Mucosa of stomach (tissue), 1 donor: ENCODE data around the gene GHRL.
"Not testable (repeated sequence)": the region's sequence is repeated elsewhere in the genome, so short reads cannot be mapped to it uniquely, and the experiment has no call there.

Experiments used
- H3K27me3 ChIP-seq: one replicate; pipeline ENCODE4 v1.7.0; 2013; ENCODE audit warnings: mild to moderate bottlenecking, low read length; ENCODE audit not compliant: control insufficient read depth, insufficient read depth
- H3K36me3 ChIP-seq: one replicate; pipeline ENCODE4 v1.7.0; 2013; ENCODE audit warnings: low read length; ENCODE audit not compliant: control insufficient read depth, insufficient read depth
- H3K4me1 ChIP-seq: one replicate; pipeline ENCODE4 v1.7.0; 2013; ENCODE audit warnings: mild to moderate bottlenecking, low read length; ENCODE audit not compliant: control insufficient read depth, insufficient read depth
- H3K4me3 ChIP-seq: one replicate; pipeline ENCODE4 v1.7.0; 2013; ENCODE audit warnings: low read length
- H3K9ac ChIP-seq: one replicate; pipeline ENCODE4 v1.7.0; 2013; ENCODE audit warnings: mild to moderate bottlenecking, low read length, moderate library complexity
- H3K9me3 ChIP-seq: one replicate; pipeline ENCODE4 v1.7.0; 2013; ENCODE audit warnings: mild to moderate bottlenecking, low read length, moderate library complexity; ENCODE audit not compliant: control insufficient read depth
- donor health status: Pancreatic carcinoma.

GHRL gene

DNA sequence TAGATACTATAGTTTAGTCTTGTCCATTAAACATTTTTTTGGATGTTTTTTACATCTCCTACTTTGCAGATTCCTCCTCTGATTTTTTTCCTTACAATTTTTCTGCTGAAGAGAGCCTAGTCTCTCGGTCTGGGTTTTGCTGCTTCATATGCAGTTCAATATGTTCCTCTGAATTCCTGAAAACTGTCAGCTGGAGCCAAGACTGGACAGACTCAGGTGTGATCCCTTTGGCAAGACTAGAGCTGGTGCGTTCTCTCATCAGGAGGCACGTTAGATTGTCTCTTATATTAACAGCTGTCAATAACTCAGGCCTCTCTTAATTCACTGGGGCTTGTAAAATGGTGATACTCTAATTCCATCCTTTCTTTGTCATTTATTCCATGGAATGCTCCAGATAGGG is 13.4 kb upstream of the GHRL start:
- H3K4me1 ChIP-seq, result no peaks in the 10 kb centered on the region
- no peak overlapping the region for H3K4me3 ChIP-seq
- H3K27me3 ChIP-seq, result no peaks in the 10 kb centered on the region
- H3K9me3 ChIP-seq, result no peaks in the 10 kb centered on the region
- H3K9ac ChIP-seq, result no peak overlapping the region
- H3K36me3 ChIP-seq, result peaks cover 23% of the 10 kb centered on the region

DNA sequence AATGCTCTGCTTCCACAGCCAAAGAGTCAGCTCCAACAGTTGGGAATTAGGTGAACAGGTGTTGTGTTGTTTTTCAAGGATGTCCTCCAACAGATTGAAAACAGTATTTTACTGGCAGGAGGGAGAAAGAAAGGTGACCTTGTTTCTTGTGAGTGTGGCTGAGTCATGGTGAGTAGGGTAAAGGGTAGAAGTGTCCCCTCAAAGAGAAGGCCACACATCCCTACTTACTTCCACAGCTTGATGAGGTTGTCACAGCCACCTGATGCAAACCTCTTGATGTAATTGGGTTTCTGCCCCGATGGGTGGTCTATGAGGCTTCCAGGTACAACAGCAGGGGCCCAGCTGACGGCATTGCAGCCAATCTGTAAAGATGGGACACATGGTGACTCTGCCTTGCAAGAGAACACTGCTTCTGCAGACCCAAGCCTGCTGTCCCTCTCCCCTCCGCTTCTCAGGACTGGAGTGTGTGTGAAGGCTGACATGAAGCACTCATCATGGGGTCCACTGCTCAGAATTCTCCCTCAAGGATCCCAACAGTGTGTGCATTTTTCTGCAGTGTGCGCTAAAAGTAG is 12.7 kb upstream of the GHRL start:
- Histone ChIP-seq H3K4me3 (no peak overlapping the region), H3K27me3 (no peaks in the 10 kb centered on the region), H3K9ac (no peak overlapping the region), H3K4me1 (no peaks in the 10 kb centered on the region), H3K36me3 (peaks cover 26% of the 10 kb centered on the region), H3K9me3 (no peaks in the 10 kb centered on the region)

DNA sequence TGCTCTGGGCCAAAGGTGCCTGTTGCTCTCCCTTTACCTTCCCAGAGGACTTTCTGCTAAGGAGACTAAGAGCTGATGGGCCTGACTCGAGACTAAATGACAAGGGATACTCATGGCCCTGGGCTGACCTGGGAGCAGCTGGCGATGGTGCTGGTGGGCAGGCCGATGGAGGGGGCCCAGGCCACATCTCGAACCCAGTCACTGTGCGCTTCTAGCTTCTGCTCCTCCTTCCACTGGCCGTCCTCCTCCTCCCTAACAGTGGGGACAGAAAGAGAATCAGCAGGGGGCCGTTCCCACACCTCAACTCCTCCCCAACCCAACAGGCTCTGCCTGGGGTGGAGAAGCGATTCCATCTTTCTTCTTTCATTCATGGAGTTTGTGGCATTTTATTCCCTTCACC is 12.2 kb upstream of the GHRL start:
- no peaks in the 10 kb centered on the region for H3K27me3 ChIP-seq
- no peaks in the 10 kb centered on the region for H3K4me1 ChIP-seq
- H3K36me3 ChIP-seq, result peaks cover 31% of the 10 kb centered on the region
- no peak overlapping the region for H3K9ac ChIP-seq
- no peaks in the 10 kb centered on the region for H3K9me3 ChIP-seq
- no peak overlapping the region for H3K4me3 ChIP-seq

DNA sequence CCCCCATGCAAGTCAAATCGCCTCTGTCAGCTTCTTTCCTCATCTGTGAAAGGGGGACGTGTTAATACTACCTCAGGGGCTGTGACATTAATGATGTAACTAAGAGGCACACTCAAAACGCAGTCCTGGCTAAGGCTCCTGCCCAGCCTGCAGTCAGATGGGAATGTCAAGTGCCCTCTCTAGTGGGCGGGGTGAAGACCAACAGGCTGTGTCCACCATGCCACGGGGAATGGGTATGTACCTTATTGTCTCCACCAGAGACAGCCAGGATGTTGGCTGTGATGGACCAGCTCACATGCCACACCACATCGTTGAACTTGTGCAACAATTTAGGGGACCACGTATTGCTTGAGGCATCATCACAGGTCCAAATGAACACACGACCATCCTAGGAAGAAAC is 11.0 kb upstream of the GHRL start:
- no peaks in the 10 kb centered on the region for H3K4me1 ChIP-seq

DNA sequence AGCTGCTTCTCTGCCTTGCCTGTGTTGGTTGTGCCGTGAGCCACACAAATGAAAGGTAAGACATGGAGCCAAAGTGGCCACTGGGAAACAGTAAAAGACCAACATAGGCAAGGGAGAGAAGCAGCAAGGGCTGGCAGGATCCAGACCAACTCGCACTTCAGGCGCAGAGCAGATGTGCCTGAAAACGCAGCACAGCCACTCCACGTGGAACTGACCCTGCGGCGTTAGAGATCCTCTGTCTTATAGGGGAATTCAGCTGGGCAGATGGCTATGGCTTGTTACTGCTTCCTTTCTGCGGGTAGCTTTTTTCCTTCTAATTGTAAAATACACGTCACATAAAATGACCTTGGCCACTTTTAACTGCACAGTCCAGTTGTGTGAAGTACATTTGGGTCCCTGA is 10.4 kb upstream of the GHRL start:
- Histone ChIP-seq H3K9me3 (no peaks in the 10 kb centered on the region), H3K4me1 (no peaks in the 10 kb centered on the region), H3K4me3 (no peak overlapping the region), H3K9ac (no peak overlapping the region), H3K27me3 (no peaks in the 10 kb centered on the region), H3K36me3 (peaks cover 32% of the 10 kb centered on the region)

More for the DNA sequence above, 11.0 kb upstream of the GHRL start:
- Histone ChIP-seq H3K9me3 (no peaks in the 10 kb centered on the region), H3K36me3 (peaks cover 32% of the 10 kb centered on the region), H3K4me3 (no peak overlapping the region), H3K27me3 (no peaks in the 10 kb centered on the region), H3K9ac (no peak overlapping the region)

DNA sequence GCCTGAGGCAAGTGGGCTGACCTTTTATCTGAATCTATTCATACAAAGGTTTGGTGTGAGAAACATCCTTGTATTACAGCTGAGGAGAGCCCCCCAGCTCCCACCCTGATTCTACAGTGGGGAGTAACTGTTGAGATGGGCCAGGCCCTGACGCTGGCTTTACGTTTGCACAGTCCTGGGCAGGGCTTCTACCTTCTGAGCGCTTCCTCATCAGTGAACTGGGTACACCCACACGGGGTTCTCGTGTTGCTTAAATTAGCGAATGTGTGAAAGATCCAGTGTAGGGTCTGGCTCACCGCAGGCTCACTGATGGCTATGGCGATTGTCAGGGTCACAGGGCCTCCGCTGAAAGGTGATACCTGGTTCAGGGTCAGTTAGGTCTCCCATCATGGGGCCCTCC is 7.3 kb upstream of the GHRL start:
- H3K9me3 ChIP-seq, result no peaks in the 10 kb centered on the region
- H3K27me3 ChIP-seq, result no peaks in the 10 kb centered on the region
- peaks cover 27% of the 10 kb centered on the region for H3K36me3 ChIP-seq
- no peak overlapping the region for H3K9ac ChIP-seq
- H3K4me1 ChIP-seq, result no peaks in the 10 kb centered on the region
- no peak overlapping the region for H3K4me3 ChIP-seq

DNA sequence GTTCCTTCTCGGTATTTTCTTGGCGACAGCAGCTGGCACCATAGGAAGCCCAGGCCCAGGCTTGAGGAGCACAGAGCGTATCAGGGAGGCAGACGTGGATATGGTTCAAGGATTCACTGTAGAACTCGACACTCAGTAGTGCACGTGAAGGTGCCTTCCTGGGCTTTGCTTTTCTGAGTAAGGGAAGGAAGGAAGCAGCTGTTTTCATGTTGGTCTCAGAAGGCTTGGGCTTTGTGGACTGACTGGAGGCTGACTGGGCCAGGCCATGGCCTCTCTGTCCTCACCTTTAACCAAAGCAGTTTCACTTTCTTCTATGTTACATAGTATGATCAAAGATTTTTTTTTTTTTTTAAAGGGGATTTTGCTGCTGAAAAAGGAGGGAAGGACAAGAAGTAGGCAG is 6.9 kb upstream of the GHRL start:
- Histone ChIP-seq H3K4me1 (no peaks in the 10 kb centered on the region), H3K9me3 (no peaks in the 10 kb centered on the region), H3K27me3 (no peaks in the 10 kb centered on the region), H3K36me3 (peaks cover 25% of the 10 kb centered on the region), H3K9ac (no peak overlapping the region), H3K4me3 (no peak overlapping the region)

DNA sequence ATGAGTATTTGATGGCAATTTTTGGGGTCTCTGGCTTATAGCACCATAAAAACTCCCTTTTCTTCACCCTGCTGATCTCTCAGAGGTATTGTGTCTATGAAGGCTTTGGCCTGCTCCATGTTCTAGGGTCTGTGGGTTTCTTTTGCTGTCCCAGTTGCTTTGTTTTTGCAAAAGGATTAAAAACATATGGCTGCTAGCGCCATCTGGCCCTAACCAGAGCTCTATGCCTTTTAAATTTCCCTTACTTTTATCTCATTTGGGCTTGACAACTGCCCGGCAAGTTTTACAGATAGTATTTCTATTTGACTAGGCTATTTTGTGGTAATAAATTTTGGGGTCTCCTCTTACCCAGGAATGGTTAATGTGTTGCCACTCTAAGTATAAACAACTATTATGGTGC is 6.4 kb upstream of the GHRL start:
- Histone ChIP-seq H3K4me3 (no peak overlapping the region), H3K27me3 (no peaks in the 10 kb centered on the region), H3K36me3 (peaks cover 22% of the 10 kb centered on the region), H3K9ac (no peak overlapping the region), H3K9me3 (no peaks in the 10 kb centered on the region), H3K4me1 (no peaks in the 10 kb centered on the region)

DNA sequence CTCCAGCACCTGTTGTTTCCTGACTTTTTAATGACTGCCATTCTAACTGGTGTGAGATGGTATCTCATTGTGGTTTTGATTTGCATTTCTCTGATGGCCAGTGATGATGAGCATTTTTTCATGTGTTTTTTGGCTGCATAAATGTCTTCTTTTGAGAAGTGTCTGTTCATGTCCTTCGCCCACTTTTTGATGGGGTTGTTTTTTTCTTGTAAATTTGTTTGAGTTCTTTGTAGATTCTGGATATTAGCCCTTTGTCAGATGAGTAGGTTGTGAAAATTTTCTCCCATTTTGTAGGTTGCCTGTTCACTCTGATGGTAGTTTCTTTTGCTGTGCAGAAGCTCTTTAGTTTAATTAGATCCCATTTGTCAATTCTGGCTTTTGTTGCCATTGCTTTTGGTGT is 5.3 kb upstream of the GHRL start:
- peaks cover 12% of the 10 kb centered on the region for H3K36me3 ChIP-seq
- H3K4me1 ChIP-seq, H3K4me3 ChIP-seq, H3K27me3 ChIP-seq, H3K9ac ChIP-seq, H3K9me3 ChIP-seq: not testable (repeated sequence)

DNA sequence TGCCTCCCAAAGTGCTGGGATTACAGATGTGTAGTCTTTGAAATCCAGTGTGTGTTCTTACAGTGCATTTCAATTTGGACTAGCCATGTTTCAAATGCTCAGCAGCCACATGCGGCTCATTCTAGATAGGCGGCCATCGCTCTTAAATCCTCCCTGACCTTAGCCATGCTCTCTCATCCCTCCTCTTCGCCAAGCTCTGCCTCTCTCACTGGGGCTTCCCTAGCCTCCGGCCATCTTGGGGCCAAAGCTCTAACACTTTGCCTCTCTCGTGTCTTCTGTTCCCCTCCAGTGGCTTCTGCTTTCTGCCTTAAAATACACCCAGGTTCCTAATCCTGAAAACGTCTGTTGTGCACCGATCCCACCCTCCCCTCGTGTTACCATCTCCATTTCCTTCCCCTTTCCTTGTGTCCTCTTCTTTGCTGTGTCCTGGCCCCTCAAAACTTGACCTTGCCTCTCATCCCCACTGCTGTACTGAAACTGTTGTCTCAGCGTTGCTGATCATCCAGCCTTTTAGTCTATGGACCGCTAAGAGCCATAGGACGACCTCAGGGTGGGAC is 1.4 kb upstream of the GHRL start:
- Histone ChIP-seq H3K9me3 (no peaks in the 10 kb centered on the region), H3K27me3 (no peaks in the 10 kb centered on the region), H3K4me3 (no peak overlapping the region), H3K9ac (no peak overlapping the region), H3K36me3 (peaks cover 1% of the 10 kb centered on the region), H3K4me1 (peaks cover 12% of the 10 kb centered on the region)

DNA sequence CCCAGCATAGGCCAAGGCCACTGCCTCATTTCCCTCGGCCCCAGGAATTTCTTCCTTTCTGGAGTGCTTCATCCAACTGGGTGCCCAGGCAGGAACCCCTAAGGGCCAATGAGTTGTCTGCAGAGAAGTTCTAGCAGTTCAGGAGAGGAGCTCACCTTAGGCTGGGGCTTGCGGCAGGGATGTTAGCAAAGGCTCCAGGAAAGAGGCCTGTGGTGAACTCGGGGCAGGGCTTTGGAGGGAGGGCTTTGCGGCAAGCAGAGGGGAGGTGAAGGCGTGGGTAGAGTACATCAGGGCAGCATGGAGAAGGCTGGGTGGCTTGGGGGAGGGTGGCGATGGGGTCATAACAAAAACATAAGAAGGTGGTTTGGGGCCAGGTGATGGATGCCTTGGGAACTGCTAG is 1.1 kb downstream of the GHRL start:
- H3K27me3 ChIP-seq, result no peaks in the 10 kb centered on the region
- peaks cover 10% of the 10 kb centered on the region for H3K36me3 ChIP-seq
- no peak overlapping the region for H3K4me3 ChIP-seq
- H3K9ac ChIP-seq, result no peak overlapping the region
- H3K9me3 ChIP-seq, result no peaks in the 10 kb centered on the region
- H3K4me1 ChIP-seq, result peaks cover 12% of the 10 kb centered on the region

DNA sequence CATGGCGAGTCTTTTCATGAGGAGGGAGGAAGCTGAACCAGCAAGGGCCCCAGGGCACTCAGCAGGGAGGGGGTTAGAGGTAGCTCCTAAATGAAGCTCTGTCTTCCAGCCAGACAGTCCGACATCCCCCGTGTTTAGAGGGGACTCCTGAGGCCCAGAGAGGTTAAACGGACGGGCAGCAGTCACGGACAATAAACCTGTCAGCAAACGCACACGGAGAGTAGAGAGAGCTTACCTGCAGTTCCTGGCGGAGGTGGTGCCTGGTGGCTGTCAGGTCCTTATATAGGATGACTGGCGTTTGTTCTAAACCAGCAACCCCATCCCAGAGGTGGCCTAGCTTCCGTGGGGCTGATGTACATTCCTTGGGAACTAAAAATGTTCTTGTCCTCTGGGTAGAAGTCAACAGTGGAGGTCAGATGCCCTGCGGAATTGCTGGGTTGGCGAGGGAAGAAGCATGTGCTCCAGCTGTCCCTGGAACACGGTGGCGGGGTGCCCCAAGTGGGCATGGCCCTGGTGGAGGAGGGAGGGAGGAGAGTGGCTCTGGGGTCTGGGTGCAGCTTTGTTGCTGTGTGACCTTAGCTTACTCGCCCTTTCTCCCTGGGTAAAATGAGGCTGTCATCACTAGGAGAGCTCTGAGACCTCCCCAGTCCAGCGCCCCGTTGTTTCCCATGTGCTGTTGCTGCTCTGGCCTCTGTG is 2.1 kb downstream of the GHRL start:
- H3K9ac ChIP-seq, result no peak overlapping the region
- H3K4me3 ChIP-seq, result no peak overlapping the region
- peaks cover 10% of the 10 kb centered on the region for H3K36me3 ChIP-seq
- no peaks in the 10 kb centered on the region for H3K9me3 ChIP-seq
- H3K27me3 ChIP-seq, result no peaks in the 10 kb centered on the region
- H3K4me1 ChIP-seq, result peaks cover 12% of the 10 kb centered on the region
